T-helper 22 cell (primary cell): ENCODE data around the gene GLIS1.
"Not testable (repeated sequence)": the region's sequence is repeated elsewhere in the genome, so short reads cannot be mapped to it uniquely, and the experiment has no call there.

Source experiments
- DNase-seq: peaks from one replicate; pipeline ENCODE4 v3.0.0-alpha.2; 2020; ENCODE audit warnings: low read depth

The GLIS1 gene

GRCh38 chr1:53739109-53739681, at the start of gene GLIS1:
Gene GLIS1 (minus strand): TSS chr1:53739164. CDS start chr1:53738064, 1,100 bp downstream.
- DNase-seq, result no peak

- no peak for DNase-seq
Measured at GRCh38 chr1:53787655-53788054, 48.7 kb upstream of the GLIS1 start.

GRCh38 chr1:53783056-53783455, 44.1 kb upstream of the GLIS1 start:
- no peak for DNase-seq

- no peak for DNase-seq
Measured at GRCh38 chr1:53781654-53782053, 42.7 kb upstream of the GLIS1 start.

- no peak for DNase-seq
Measured at GRCh38 chr1:53777272-53777671, 38.3 kb upstream of the GLIS1 start.

GRCh38 chr1:53771648-53772047, 32.7 kb upstream of the GLIS1 start:
- DNase-seq, result no peak

- no peak for DNase-seq
Measured at GRCh38 chr1:53769780-53770179, 30.8 kb upstream of the GLIS1 start.

- no peak for DNase-seq
Measured at GRCh38 chr1:53769184-53769583, 30.2 kb upstream of the GLIS1 start.

GRCh38 chr1:53766831-53767405, 28.0 kb upstream of the GLIS1 start:
- no peak for DNase-seq

- no peak for DNase-seq
Measured at GRCh38 chr1:53766194-53766742, 27.3 kb upstream of the GLIS1 start.

GRCh38 chr1:53765657-53766056, 26.7 kb upstream of the GLIS1 start:
- no peak for DNase-seq

- no peak for DNase-seq
Measured at GRCh38 chr1:53763911-53764310, 24.9 kb upstream of the GLIS1 start.

GRCh38 chr1:53763461-53763860, 24.5 kb upstream of the GLIS1 start:
- no peak for DNase-seq

- DNase-seq, result not testable (repeated sequence)
Measured at GRCh38 chr1:53760497-53760896, 21.5 kb upstream of the GLIS1 start.

- DNase-seq, result no peak
Measured at GRCh38 chr1:53755874-53756273, 16.9 kb upstream of the GLIS1 start.

- DNase-seq, result no peak
Measured at GRCh38 chr1:53754484-53755312, 15.7 kb upstream of the GLIS1 start.

- no peak for DNase-seq
Measured at GRCh38 chr1:53752281-53752680, 13.3 kb upstream of the GLIS1 start.

- DNase-seq, result no peak
Measured at GRCh38 chr1:53747841-53748240, 8.9 kb upstream of the GLIS1 start.

GRCh38 chr1:53740621-53741105, 1.7 kb upstream of the GLIS1 start:
- no peak for DNase-seq

- DNase-seq, result no peak
Measured at GRCh38 chr1:53738205-53739108, 507 bp downstream of the GLIS1 start.

- no peak for DNase-seq
Measured at GRCh38 chr1:53737648-53738204, 1.2 kb downstream of the GLIS1 start.
